ENCODE measurements around the gene KCNJ11. TPM values are rescaled to one million over a fixed set of nuclear protein-coding genes. Genes with fewer than 3 reads are reported as not detected.
A peak's percentile ranks its signal among the peaks of the same experiment; 100 is the strongest.

Gene KCNJ11
- total and polyA plus RNA-seq, 8 donors = 1.8 to 11.6 (median 8.1) TPM

GRCh38 chr11:17393472-17393871 lies 5.0 kb upstream of the KCNJ11 start:
- Histone ChIP-seq H3K36me3 (no peaks in the 10 kb centered on the region), H3K27ac (no peak overlapping the region), H3K4me3 (no peak overlapping the region), H3K9me3 (no peaks in the 10 kb centered on the region), H3K4me1 (peaks cover 0 to 14% of the 10 kb centered on the region in 2 donors), H3K27me3 (peaks cover 0 to 15% of the 10 kb centered on the region in 2 donors)
- ATAC-seq = no peak
- no peak for DNase-seq
- TF ChIP-seq, protein P1, sequence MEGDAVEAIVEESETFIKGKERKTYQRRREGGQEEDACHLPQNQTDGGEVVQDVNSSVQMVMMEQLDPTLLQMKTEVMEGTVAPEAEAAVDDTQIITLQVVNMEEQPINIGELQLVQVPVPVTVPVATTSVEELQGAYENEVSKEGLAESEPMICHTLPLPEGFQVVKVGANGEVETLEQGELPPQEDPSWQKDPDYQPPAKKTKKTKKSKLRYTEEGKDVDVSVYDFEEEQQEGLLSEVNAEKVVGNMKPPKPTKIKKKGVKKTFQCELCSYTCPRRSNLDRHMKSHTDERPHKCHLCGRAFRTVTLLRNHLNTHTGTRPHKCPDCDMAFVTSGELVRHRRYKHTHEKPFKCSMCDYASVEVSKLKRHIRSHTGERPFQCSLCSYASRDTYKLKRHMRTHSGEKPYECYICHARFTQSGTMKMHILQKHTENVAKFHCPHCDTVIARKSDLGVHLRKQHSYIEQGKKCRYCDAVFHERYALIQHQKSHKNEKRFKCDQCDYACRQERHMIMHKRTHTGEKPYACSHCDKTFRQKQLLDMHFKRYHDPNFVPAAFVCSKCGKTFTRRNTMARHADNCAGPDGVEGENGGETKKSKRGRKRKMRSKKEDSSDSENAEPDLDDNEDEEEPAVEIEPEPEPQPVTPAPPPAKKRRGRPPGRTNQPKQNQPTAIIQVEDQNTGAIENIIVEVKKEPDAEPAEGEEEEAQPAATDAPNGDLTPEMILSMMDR (IDR thresholded peaks at IDR 0.05) = no peak
- intact Hi-C loops (cut with DNase I) = no loop called here

DNA sequence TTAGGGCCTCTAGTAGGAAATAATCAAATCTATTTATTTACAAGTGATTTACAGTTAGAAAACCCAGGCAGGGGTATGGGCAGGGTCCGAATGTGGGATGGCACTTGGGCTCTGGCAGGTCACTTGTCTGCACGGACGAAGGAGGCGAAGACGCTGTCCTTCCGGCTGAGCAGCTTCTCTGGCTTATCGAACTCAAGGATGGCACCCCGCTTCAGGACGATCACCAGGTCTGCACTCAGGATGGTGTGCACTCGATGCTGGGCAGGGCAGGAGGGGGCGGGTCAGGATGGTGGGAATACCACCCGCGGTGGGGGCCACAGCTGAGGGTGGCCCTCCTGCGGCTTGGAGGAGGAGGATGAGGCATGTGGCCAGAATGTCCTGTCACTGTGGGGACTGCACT lies 4.4 kb upstream of the KCNJ11 start:
- intact Hi-C loops (cut with DNase I) = no loop called here
- Histone ChIP-seq H3K27me3 (peaks cover 0 to 21% of the 10 kb centered on the region in 2 donors), H3K27ac (no peak overlapping the region), H3K9me3 (no peaks in the 10 kb centered on the region), H3K4me1 (peaks cover 0 to 19% of the 10 kb centered on the region in 2 donors), H3K36me3 (no peaks in the 10 kb centered on the region), H3K4me3 (no peak overlapping the region)
- ATAC-seq = no peak
- TF ChIP-seq, protein P1 (IDR thresholded peaks at IDR 0.05) = no peak
- no peak for DNase-seq

DNA sequence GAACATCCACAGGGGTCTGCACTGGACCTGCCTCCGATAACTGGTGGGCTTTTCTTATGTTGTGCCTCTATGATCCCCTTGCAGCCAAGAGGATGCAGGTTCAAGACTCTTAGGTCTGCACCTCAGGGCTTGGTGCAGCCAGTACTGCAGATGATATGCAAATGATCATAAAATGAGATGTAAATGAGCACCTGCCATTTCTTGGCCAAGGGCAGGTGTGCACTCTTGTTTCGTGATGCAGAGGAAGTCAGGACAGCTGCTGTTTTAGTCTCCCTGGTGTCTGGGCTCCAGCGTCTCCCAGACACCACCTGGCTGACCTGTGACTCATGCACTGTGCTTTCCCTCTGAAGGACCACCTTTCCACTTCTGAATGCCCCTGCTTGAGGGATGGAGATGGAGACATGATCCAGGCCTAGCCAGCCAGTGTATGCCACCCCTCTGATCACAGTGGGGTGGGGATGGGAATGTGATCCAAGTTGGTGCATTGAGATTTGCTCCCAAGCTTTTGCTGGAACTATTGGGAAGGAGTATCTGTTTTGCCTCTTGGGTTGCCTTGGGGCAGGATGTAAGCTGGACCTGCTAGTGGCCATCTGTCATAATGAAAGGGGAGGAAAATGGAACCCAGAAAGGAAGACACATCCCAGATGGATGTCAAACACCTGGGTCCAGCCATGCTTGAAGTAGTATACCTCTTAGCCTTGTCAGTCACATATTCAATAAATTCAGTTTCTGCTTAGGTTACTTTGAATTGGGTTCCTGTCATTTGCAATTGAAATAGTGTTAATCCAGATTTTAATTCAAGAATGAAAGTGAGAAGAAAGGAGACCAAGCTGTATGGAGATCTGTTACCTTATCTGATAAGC lies 3.3 kb upstream of the KCNJ11 start:
- Histone ChIP-seq H3K27me3 (peaks cover 0 to 26% of the 10 kb centered on the region in 2 donors), H3K9me3 (no peaks in the 10 kb centered on the region), H3K4me3 (no peak overlapping the region), H3K27ac (no peak overlapping the region), H3K4me1 (peaks cover 0 to 19% of the 10 kb centered on the region in 2 donors), H3K36me3 (no peaks in the 10 kb centered on the region)
- intact Hi-C loops (cut with DNase I) = no loop called here
- ATAC-seq (no peak), DNase-seq (no peak)
- TF ChIP-seq, protein P1 (IDR thresholded peaks at IDR 0.05) = no peak

GRCh38 chr11:17389957-17390649 lies 1.6 kb upstream of the KCNJ11 start:
- Histone ChIP-seq H3K36me3 (no peaks in the 10 kb centered on the region), H3K4me3 (peak overlapping the region in 1 of 2 donors; percentile 53), H3K9me3 (no peaks in the 10 kb centered on the region), H3K27ac (no peak overlapping the region), H3K4me1 (peaks cover 0 to 19% of the 10 kb centered on the region in 2 donors), H3K27me3 (peaks cover 0 to 26% of the 10 kb centered on the region in 2 donors)
- DNase-seq = peak in 1 of 4 donors; percentile 66
- intact Hi-C loops (cut with DNase I) = loop anchor here in 1 of 2 donors (10.0 kb wide), 1 partner anchor 115 kb away; no protein-coding TSS in a partner anchor
- ATAC-seq = no peak
- TF ChIP-seq, protein P1 (IDR thresholded peaks at IDR 0.05) = no peak
